SK-N-SH treated with all-trans-retinoic acid at 6 μM for 48 hours (cell line): Measurements from ENCODE around the gene FBXO22.
"Not testable (repeated sequence)": the region's sequence is repeated elsewhere in the genome, so short reads cannot be mapped to it uniquely, and the experiment has no call there.

Source experiments
- ATAC-seq: fragments of 200-7000 bp; cut with Tn5 transposase; 3 replicates; pipeline ENCODE4 v1.9.1; 2020; ENCODE audit warnings: mild to moderate bottlenecking, moderate library complexity
- ARNTL ChIP-seq: fragments of 450-650 bp; formaldehyde crosslinking; IDR thresholded peaks from 2 replicates; pipeline ENCODE4 v1.5.0; 2020; ENCODE audit warnings: low read depth, mild to moderate bottlenecking, moderate library complexity, borderline replicate concordance
- BACH2 ChIP-seq: fragments of 250-450 bp; sonication (Bioruptor Pico); IDR thresholded peaks from 2 replicates; pipeline ENCODE4 v1.9.0; 2021; ENCODE audit warnings: mild to moderate bottlenecking, borderline replicate concordance
- CREB5 ChIP-seq: fragments of 250-450 bp; sonication (Bioruptor Pico); IDR thresholded peaks from 2 replicates; pipeline ENCODE4 v1.5.1; 2020; ENCODE audit warnings: low read depth, mild to moderate bottlenecking, moderate library complexity
- CSDC2 ChIP-seq: fragments of 250-450 bp; sonication (Bioruptor Pico); IDR thresholded peaks from 2 replicates; pipeline ENCODE4 v1.5.0; 2020; ENCODE audit warnings: mild to moderate bottlenecking, moderate library complexity
- CSRNP3 ChIP-seq: fragments of 250-450 bp; sonication (Bioruptor Pico); IDR thresholded peaks from 2 replicates; pipeline ENCODE4 v1.5.1; 2021; ENCODE audit warnings: mild to moderate bottlenecking, moderate library complexity
- ESRRG ChIP-seq: fragments of 250-450 bp; sonication (Bioruptor Pico); IDR thresholded peaks from 2 replicates; pipeline ENCODE4 v1.6.1; 2021; ENCODE audit warnings: mild to moderate bottlenecking
- GLIS3 ChIP-seq: fragments of 250-450 bp; sonication (Bioruptor Pico); IDR thresholded peaks from 2 replicates; pipeline ENCODE4 v1.5.0; 2020; ENCODE audit warnings: mild to moderate bottlenecking, moderate library complexity
- OSR1 ChIP-seq: fragments of 250-450 bp; sonication (Bioruptor Pico); IDR thresholded peaks from 2 replicates; pipeline ENCODE4 v1.8.0; 2022; ENCODE audit warnings: moderate library complexity, mild to moderate bottlenecking, inconsistent platforms
- PATZ1 ChIP-seq: fragments of 250-450 bp; sonication (Bioruptor Pico); IDR thresholded peaks from 2 replicates; pipeline ENCODE4 v1.8.0; 2020; ENCODE audit warnings: mild to moderate bottlenecking, moderate library complexity, borderline replicate concordance
- POU6F1 ChIP-seq: fragments of 250-450 bp; sonication (Bioruptor Pico); IDR thresholded peaks from 2 replicates; pipeline ENCODE4 v1.8.0; 2021; ENCODE audit warnings: low read depth, mild to moderate bottlenecking, moderate library complexity, borderline replicate concordance
- RARB ChIP-seq: fragments of 250-450 bp; sonication (Bioruptor Pico); IDR thresholded peaks from 2 replicates; pipeline ENCODE4 v1.8.0; 2021; ENCODE audit warnings: mild to moderate bottlenecking, moderate library complexity
- TCF4 ChIP-seq: fragments of 250-450 bp; sonication (Bioruptor Pico); IDR thresholded peaks from 2 replicates; pipeline ENCODE4 v1.8.0; 2021; ENCODE audit warnings: mild to moderate bottlenecking, moderate library complexity, borderline replicate concordance
- TSHZ2 ChIP-seq: fragments of 250-450 bp; sonication (Bioruptor Pico); IDR thresholded peaks from 2 replicates; pipeline ENCODE4 v1.5.0; 2020; ENCODE audit warnings: mild to moderate bottlenecking, moderate library complexity
- ZC3H10 ChIP-seq: fragments of 250-450 bp; sonication (Bioruptor Pico); IDR thresholded peaks from 2 replicates; pipeline ENCODE4 v1.5.1; 2021; ENCODE audit warnings: mild to moderate bottlenecking, moderate library complexity
- ZFP3 ChIP-seq: fragments of 250-450 bp; sonication (Bioruptor Pico); IDR thresholded peaks from 2 replicates; pipeline ENCODE4 v1.5.0; 2020; ENCODE audit warnings: mild to moderate bottlenecking, moderate library complexity
- ZFP30 ChIP-seq: fragments of 450-650 bp; formaldehyde crosslinking; IDR thresholded peaks from 2 replicates; pipeline ENCODE4 v1.5.0; 2022; ENCODE audit warnings: mild to moderate bottlenecking, moderate library complexity
- ZNF565 ChIP-seq: fragments of 450-650 bp; formaldehyde crosslinking; conservative IDR thresholded peaks from 2 replicates; pipeline ENCODE4 v1.5.0; 2020; ENCODE audit warnings: low read depth, mild to moderate bottlenecking, moderate library complexity
- ZNF8 ChIP-seq: fragments of 450-650 bp; formaldehyde crosslinking; IDR thresholded peaks from 2 replicates; pipeline ENCODE4 v1.5.0; 2020; ENCODE audit warnings: mild to moderate bottlenecking, moderate library complexity

FBXO22 gene

GRCh38 chr15:75966073-75966472 is 62.4 kb downstream of the FBXO22 start:
- TF ChIP-seq ARNTL (no peak), ZFP3 (CRISPR knock-in tag) (no peak), ZFP30 (CRISPR knock-in tag) (no peak), OSR1 (CRISPR knock-in tag) (no peak), ZNF565 (CRISPR knock-in tag) (no peak)
- ATAC-seq, result no peak

GRCh38 chr15:75976766-75977165 is 73.1 kb downstream of the FBXO22 start:
- ATAC-seq, result not testable (repeated sequence)

GRCh38 chr15:75981149-75981815 is 77.6 kb downstream of the FBXO22 start:
- no peak for ATAC-seq
- TF ChIP-seq ESRRG (CRISPR knock-in tag) (no peak), TCF4 (CRISPR knock-in tag) (no peak), ZFP30 (CRISPR knock-in tag) (no peak), ZC3H10 (CRISPR knock-in tag) (no peak), ZNF565 (CRISPR knock-in tag) (no peak), GLIS3 (CRISPR knock-in tag) (no peak), PATZ1 (CRISPR knock-in tag) (no peak), TSHZ2 (CRISPR knock-in tag) (no peak), CREB5 (CRISPR knock-in tag) (no peak)

GRCh38 chr15:75982468-75982867 is 78.8 kb downstream of the FBXO22 start:
- TF ChIP-seq ZNF8 (no peak), ZFP3 (CRISPR knock-in tag) (no peak), ESRRG (CRISPR knock-in tag) (no peak)
- ATAC-seq, result no peak

- ATAC-seq, result not testable (repeated sequence)
These were observed 81.0 kb downstream of the FBXO22 start for GRCh38 chr15:75984706-75985105.

GRCh38 chr15:75985971-75986370 is 82.3 kb downstream of the FBXO22 start:
- ATAC-seq, result no peak
- TF ChIP-seq GLIS3 (CRISPR knock-in tag) (no peak), ZNF8 (no peak), ESRRG (CRISPR knock-in tag) (no peak), ZC3H10 (CRISPR knock-in tag) (no peak), ARNTL (no peak), CSRNP3 (CRISPR knock-in tag) (no peak), TCF4 (CRISPR knock-in tag) (no peak), RARB (CRISPR knock-in tag) (no peak), BACH2 (CRISPR knock-in tag) (no peak), ZNF565 (CRISPR knock-in tag) (no peak), CSDC2 (CRISPR knock-in tag) (no peak), OSR1 (CRISPR knock-in tag) (no peak), TSHZ2 (CRISPR knock-in tag) (no peak), POU6F1 (no peak)
